Ascending aorta (tissue), 2 donors: Measurements from ENCODE around the gene DACT2. TPM values are rescaled to one million over a fixed set of nuclear protein-coding genes. Genes with fewer than 3 reads are reported as not detected.

Experiments used
- DNase-seq, 2 donors: peaks; one replicate each; pipeline ENCODE4 v3.0.0-alpha.2; 2019; ENCODE audit warnings: low spot score in 2 of 2
- H3K27ac ChIP-seq, 2 donors: fragments of 200-600 bp; sonication (generic); one replicate each; pipeline ENCODE4 v1.5.1; 2016 to 2017; ENCODE audit warnings: mild to moderate bottlenecking in 1 of 2
- H3K27me3 ChIP-seq: fragments of 200-600 bp; sonication (generic); one replicate; pipeline ENCODE4 v1.5.1; 2017
- H3K36me3 ChIP-seq, 2 donors: fragments of 200-600 bp; sonication (generic); one replicate each; pipeline ENCODE4 v1.5.1; 2016
- H3K4me1 ChIP-seq, 2 donors: fragments of 200-600 bp; sonication (generic); one replicate each; pipeline ENCODE4 v1.5.1; 2016 to 2017; ENCODE audit warnings: mild to moderate bottlenecking in 1 of 2
- H3K4me3 ChIP-seq, 2 donors: fragments of 200-600 bp; sonication (generic); one replicate each; pipeline ENCODE4 v1.5.1; 2016 to 2017; ENCODE audit warnings: mild to moderate bottlenecking in 1 of 2
- H3K9me3 ChIP-seq, 2 donors: fragments of 200-600 bp; sonication (generic); one replicate each; pipeline ENCODE4 v1.5.1; 2016
- intact Hi-C: fragments of 100-400 bp; cut with DNase I; formaldehyde crosslinking; loops from one replicate; pipeline ENCODE4 v1.15.1; 2023
- total RNA-seq: library from RNA; depleted of rRNA; stranded (reverse); fragments of >200 nt; gene quantifications from one replicate; pipeline ENCODE4 v1.1.0, GENCODE V29; 2016
- TF ChIP-seq, protein P1 (sequence below), 3 experiments: fragments of 200-600 bp in 2 of 3; fragments of 450-650 bp in 1 of 3; sonication (generic) in 2 of 3; IDR thresholded peaks; one replicate each; pipeline ENCODE4 v1.5.1; 2016 to 2019; ENCODE audit warnings: antibody characterized with exemption in 3 of 3, mild to moderate bottlenecking in 1 of 3, moderate library complexity in 1 of 3

Gene DACT2
- total RNA-seq, 1 donor from 2014 or later: not detected

DNA sequence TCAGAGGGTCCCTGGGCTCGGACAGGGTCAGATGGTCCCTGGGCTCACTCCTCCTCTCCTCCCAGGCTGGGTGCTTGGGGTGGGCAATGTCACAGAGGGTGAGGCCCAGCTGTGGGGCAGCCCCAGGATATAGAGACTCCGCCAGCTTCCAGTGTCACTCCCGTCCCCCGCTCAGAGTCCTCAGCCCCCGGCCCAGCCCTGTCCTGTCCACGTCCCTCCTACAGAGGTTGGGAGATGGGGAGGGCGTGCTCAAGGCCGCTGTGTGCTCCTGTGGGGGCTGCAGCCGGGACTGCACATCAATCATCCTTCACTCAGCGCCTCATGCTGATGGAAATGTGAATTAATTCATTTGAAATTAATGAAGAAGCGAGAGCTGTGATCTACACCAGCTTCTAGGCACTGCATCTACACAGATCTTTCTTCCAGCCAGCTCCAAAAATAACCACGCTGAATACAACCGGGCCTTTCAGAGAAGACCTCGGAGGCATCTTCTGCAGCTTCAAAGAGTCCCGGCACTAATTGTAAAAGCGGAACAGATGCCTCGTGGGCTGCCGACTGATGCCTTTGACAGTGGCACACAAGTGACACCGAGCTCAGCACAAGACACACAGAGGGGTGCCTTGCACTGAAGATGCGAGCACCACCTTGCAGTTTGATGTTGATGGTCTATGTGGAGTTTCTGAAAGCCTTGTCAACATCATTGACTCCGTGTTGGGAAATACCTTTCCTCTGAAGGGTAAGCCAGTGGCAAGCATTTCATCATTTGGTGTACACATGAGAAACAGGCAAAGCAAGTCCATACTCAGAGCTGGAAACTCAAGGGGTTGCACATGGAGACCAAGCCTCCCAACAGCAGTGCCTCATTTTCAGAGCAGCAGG is 39.3 kb downstream of the DACT2 start:
- Histone ChIP-seq H3K4me3 (no peak overlapping the region), H3K9me3 (no peaks in the 10 kb centered on the region), H3K27me3 (no peaks in the 10 kb centered on the region), H3K4me1 (no peaks in the 10 kb centered on the region), H3K36me3 (no peaks in the 10 kb centered on the region), H3K27ac (no peak overlapping the region)
- intact Hi-C loops: no loop called here
- no peak for DNase-seq
- TF ChIP-seq, protein P1, sequence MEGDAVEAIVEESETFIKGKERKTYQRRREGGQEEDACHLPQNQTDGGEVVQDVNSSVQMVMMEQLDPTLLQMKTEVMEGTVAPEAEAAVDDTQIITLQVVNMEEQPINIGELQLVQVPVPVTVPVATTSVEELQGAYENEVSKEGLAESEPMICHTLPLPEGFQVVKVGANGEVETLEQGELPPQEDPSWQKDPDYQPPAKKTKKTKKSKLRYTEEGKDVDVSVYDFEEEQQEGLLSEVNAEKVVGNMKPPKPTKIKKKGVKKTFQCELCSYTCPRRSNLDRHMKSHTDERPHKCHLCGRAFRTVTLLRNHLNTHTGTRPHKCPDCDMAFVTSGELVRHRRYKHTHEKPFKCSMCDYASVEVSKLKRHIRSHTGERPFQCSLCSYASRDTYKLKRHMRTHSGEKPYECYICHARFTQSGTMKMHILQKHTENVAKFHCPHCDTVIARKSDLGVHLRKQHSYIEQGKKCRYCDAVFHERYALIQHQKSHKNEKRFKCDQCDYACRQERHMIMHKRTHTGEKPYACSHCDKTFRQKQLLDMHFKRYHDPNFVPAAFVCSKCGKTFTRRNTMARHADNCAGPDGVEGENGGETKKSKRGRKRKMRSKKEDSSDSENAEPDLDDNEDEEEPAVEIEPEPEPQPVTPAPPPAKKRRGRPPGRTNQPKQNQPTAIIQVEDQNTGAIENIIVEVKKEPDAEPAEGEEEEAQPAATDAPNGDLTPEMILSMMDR (IDR thresholded peaks at IDR 0.05): no peak

DNA sequence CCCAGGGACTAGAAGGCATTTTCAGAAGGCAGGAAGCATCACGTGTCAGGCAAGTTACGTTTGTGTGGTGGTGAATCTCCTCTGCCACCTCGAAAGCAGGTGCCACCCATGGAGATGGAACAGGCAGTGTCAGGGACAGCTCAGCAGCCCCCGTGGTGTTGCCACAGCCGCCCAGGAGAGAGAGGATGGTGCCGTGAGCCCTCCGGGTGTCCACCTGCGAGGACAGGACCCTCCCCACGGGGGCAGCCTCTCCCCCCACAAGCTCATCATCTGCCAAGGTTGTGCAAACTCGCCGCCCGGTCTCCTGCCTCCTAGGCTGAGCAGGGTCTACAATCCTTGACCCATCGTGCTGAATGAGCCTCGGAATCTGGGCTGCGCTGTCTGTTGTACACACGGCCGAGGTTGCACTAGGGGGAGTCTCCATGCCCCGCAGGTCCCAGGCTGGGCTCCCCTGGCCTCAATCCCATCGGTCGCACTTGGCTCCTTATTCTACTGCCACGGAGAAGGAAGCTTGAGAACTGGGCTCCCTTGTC is 40.1 kb downstream of the DACT2 start:
- no peaks in the 10 kb centered on the region for H3K27me3 ChIP-seq
- intact Hi-C loops: loop anchor here (10.0 kb wide), 1 partner anchor 225 kb away; no protein-coding TSS in a partner anchor
- no peak overlapping the region for H3K27ac ChIP-seq
- TF ChIP-seq, protein P1 (IDR thresholded peaks at IDR 0.05): no peak
- no peak overlapping the region for H3K4me3 ChIP-seq
- no peak for DNase-seq
- H3K36me3 ChIP-seq: no peaks in the 10 kb centered on the region
- H3K9me3 ChIP-seq: no peaks in the 10 kb centered on the region
- no peaks in the 10 kb centered on the region for H3K4me1 ChIP-seq

GRCh38 chr6:168278904-168279303 is 40.7 kb downstream of the DACT2 start:
- no peaks in the 10 kb centered on the region for H3K4me1 ChIP-seq
- intact Hi-C loops: loop anchor here (10.0 kb wide), 1 partner anchor 224 kb away; no protein-coding TSS in a partner anchor
- no peak overlapping the region for H3K4me3 ChIP-seq
- no peak overlapping the region for H3K27ac ChIP-seq
- H3K27me3 ChIP-seq: no peaks in the 10 kb centered on the region
- H3K36me3 ChIP-seq: no peaks in the 10 kb centered on the region
- TF ChIP-seq, protein P1 (IDR thresholded peaks at IDR 0.05): no peak
- no peaks in the 10 kb centered on the region for H3K9me3 ChIP-seq
- no peak for DNase-seq

GRCh38 chr6:168277274-168277669 is 42.3 kb downstream of the DACT2 start:
- H3K4me1 ChIP-seq: no peaks in the 10 kb centered on the region
- no peaks in the 10 kb centered on the region for H3K9me3 ChIP-seq
- no peak for DNase-seq
- H3K27me3 ChIP-seq: no peaks in the 10 kb centered on the region
- no peaks in the 10 kb centered on the region for H3K36me3 ChIP-seq
- TF ChIP-seq, protein P1 (IDR thresholded peaks at IDR 0.05): no peak
- no peak overlapping the region for H3K27ac ChIP-seq
- intact Hi-C loops: loop anchor here (10.0 kb wide), 1 partner anchor 222 kb away; no protein-coding TSS in a partner anchor
- H3K4me3 ChIP-seq: no peak overlapping the region

GRCh38 chr6:168276576-168277273 is 42.9 kb downstream of the DACT2 start:
- TF ChIP-seq, protein P1 (IDR thresholded peaks at IDR 0.05): no peak
- Histone ChIP-seq H3K27ac (no peak overlapping the region), H3K4me1 (no peaks in the 10 kb centered on the region), H3K4me3 (no peak overlapping the region), H3K36me3 (no peaks in the 10 kb centered on the region), H3K9me3 (no peaks in the 10 kb centered on the region), H3K27me3 (no peaks in the 10 kb centered on the region)
- intact Hi-C loops: loop anchor here (10.0 kb wide), 1 partner anchor 222 kb away; no protein-coding TSS in a partner anchor
- DNase-seq: no peak
